Stimulated activated CD4-positive, alpha-beta T cell treated with anti-CD3 and anti-CD28 coated beads, Interleukin-2, amount 100 ng/mL, for 48 hours (primary cell): Measurements from ENCODE around the gene HHLA2.
"Not testable (repeated sequence)": the region's sequence is repeated elsewhere in the genome, so short reads cannot be mapped to it uniquely, and the experiment has no call there.

Experiments used
- DNase-seq, 2 donors: peaks; one replicate each; pipeline ENCODE4 v3.0.0-alpha.2; 2020

The HHLA2 gene

GRCh38 chr3:108296239-108296638 lies at the start of gene HHLA2:
Gene HHLA2, plus strand, starts transcription at chr3:108296548. Its CDS starts 55,266 bp downstream, at chr3:108351814.
- peak in 1 of 2 donors; percentile 26 for DNase-seq

DNA sequence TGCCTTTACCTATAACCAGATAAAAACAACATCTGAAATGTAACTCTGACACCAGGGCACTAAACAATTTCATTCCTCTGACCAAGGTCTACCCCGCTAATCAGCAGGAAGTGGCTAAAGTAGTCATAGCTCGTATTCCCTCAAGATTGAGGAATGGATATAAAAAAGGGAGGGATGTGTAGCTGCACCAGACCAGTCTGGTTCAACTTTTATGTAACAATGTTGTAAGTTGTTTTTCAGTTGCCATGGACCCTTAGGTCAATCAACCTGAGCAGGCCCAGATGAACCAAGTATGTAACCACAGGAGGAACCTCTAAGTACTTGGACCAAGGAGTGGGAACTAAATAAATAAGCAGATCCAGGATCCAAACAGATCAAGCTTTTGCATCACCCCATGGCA lies 45.7 kb upstream of the HHLA2 start:
- DNase-seq = no peak

DNA sequence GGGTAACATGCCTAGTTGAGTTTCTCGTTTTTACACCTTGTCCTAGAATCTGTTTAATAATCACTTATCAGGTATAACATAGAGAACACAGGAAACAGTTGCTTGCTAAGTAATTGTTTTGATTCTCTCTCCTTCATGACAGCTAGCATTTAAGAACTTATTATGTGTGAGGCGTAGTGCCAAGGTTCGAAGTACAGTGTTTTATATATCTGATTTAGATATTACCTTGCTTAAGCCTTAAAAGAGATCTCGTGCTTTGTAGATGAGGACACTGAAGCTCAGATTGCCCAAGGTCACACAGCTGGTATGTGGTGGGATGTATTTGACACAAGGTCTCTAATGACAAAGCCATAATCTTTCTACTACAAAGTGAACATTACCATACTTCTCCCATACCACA lies 45.1 kb upstream of the HHLA2 start:
- no peak for DNase-seq

DNA sequence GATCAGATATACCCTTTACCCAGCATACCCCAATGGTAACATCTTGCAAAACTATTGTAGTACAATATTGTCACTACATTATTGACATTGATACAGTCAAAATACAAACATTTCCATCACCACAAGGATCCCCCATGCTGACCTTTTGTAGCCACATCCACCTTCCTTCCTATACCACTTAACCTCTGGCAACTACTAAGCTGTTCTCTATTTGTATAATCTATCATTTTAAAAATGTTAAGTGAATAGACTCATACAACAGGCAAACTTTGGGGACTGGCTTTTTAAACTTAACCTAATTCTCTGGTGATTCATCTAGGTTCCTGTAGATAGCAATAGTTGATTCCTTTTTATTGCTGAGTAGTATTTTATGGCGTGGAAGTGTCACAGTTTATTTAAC lies 44.5 kb upstream of the HHLA2 start:
- DNase-seq = no peak

DNA sequence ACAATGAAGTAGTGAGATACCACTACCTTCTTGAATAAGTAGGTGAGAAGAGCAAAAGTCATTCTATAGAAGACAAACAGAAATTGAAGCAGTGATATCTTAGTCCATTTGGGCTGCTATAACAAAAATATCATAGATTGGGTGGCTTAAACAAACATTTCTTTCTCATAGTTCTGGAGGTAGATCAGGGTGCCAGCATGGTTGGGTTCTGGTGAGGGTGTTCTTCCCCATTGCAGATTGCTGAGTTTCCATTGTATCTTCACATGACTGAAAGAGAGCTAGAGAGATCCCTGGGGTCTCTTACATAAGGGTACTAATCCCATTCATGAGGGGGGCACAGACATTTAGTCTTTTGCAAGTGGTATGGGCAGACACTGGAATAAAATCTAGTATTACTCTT lies 41.2 kb upstream of the HHLA2 start:
- no peak for DNase-seq

DNA sequence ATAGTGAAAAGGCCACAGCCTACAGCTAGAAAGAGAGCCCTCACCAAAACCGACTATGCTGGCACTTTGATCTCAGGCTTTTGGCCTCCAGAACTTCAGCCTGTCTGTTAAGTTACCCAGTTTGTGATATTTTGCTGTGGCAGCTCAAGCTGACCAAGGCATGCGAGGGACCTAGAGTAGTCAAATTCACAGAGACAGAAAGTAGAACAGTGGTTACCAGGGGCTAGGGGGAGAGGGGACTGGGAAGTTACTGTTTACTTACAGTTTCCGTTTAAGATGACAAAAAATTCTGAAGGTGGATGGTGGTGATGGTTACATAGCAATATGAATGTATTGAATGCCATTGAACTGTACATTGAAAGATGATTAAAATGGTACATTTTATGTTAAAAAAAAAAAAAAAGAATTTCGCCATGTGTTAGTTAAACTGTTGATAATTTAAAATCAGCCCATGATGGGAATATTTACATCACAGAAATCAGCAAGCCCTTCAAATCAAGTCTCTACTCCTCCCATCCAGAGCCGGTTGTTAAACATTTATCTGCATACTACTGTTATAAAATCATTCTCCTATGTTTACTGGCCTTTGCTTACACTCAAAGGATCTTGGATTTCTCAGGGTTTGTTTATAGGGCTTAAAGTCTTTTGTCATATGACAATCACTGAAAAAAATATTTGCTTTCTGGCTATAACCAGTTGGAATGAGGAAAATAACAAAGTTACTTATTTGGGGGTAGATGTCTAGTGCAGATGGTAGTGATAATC lies 31.6 kb upstream of the HHLA2 start:
- DNase-seq = not testable (repeated sequence)

GRCh38 chr3:108268235-108268634 lies 28.1 kb upstream of the HHLA2 start:
- not testable (repeated sequence) for DNase-seq

DNA sequence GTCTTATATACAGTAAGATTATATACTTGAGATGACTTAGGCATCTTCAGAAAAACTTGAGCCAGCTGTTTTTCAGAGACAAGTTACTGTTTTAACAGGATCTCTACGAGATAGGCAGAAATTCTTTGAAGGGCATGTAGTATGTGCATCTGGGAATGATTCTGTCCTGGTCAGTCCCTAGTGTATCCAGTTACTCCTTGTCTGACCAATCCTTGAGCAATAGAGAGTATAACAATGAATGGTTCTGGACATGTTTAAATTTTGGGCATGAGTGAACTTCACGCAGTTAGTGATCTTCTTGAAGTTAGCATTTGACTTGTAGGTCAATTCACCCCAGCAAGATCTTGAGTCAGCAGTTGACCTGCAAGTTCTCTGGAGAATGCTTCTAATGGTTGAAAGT lies 24.7 kb upstream of the HHLA2 start:
- no peak for DNase-seq

- not testable (repeated sequence) for DNase-seq
Observed at GRCh38 chr3:108279066-108279465, 17.3 kb upstream of the HHLA2 start.

DNA sequence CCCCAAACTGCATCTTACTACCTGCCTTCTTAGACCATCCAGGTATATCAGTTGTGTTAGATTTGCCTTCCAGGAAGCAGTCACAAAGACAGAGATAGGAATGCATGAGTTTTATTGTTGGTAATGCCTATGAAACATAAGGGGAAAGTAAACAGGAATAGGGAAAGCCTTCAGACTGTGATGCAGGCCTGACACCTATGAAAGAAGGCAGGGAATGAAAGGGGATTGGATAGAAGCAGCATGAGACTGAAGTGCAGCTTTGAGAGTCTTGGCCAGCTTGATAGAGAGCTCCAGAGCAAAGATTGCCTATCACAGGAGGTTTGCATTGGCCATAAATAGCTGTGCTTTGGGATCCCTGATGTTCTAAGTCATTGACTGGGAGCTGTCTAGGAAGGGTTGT lies 15.9 kb upstream of the HHLA2 start:
- DNase-seq = no peak

DNA sequence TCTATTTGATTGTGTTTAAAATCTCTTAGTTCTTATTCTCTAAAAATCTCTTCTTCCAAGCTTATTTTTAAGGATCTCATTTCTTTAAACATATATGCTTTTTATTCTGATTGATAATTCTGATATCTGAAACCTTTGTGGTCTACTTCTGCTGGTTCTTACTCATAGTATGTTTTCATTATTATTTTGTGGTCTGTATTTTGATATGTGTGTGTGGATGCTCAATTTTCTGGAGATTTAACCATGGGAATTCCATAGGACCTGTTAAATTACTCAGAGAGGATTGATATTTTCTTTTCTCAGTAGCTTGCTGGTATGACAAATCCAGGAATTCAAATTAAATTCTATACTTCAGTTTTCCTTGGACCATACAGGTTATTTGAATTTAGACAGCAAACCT lies 14.7 kb upstream of the HHLA2 start:
- DNase-seq = no peak

GRCh38 chr3:108283006-108283405 lies 13.3 kb upstream of the HHLA2 start:
- DNase-seq = no peak

DNA sequence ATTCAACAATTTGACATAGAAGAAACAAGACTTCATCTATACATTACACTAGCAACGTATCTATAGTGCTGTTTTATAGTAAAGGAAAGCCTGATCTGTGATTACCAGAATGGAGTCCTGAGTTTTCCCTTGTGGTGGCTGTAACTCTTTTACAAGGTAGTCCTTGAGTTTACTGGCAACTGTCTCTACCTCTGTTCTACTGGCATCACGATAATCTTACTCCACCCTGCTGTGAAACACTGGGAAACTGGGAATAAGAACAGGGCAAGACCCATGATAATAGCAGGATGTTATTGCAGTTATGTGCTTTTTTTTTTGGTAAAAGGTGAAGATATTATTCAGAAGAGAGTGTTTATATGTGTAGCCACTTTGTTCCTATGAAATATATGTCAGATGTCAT lies 12.4 kb upstream of the HHLA2 start:
- DNase-seq = no peak

GRCh38 chr3:108285176-108285575 lies 11.2 kb upstream of the HHLA2 start:
- DNase-seq = no peak

- no peak for DNase-seq
Observed at GRCh38 chr3:108287146-108287545, 9.2 kb upstream of the HHLA2 start.

- not testable (repeated sequence) for DNase-seq
Observed at GRCh38 chr3:108288193-108288592, 8.2 kb upstream of the HHLA2 start.

DNA sequence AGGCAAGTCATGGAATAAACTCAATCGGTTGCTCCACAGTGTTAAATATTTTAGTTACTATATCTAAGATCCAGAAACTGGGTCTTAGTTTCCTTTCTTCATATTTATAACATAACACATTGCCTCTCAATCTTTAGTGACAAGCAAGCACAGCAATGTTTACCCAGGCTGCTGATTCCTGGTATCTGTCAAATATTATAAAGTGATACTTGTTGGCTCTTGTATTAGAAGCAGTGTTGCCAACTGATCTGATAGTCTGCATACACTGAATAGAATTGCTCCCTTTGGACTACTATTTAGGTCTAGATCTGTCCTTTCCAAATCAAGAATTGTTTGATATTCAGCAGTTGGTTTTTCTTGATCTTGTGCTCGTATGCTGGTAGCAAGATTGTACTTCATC lies 7.2 kb upstream of the HHLA2 start:
- no peak for DNase-seq

GRCh38 chr3:108292450-108292849 lies 3.9 kb upstream of the HHLA2 start:
- DNase-seq = no peak

DNA sequence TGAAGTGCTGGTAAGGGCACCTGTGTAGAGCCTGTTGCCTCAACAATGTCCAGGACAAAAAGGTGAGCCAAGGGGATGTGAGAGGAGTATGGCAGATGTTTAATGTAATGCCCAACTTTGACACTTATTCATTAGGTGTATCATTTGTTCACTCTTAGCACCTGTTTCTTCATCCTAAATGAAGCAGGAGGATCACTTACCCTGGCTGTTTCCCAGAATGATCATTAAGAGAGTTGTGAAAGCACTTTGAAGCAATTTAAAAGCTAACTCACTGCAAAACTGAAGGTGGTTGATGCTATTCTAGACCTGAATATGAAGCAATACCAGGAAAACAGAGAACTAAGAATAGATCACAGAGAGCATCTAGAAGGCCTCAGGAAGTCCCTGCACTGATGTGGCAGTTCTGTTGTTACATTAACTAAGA lies 3.4 kb upstream of the HHLA2 start:
- no peak for DNase-seq

DNA sequence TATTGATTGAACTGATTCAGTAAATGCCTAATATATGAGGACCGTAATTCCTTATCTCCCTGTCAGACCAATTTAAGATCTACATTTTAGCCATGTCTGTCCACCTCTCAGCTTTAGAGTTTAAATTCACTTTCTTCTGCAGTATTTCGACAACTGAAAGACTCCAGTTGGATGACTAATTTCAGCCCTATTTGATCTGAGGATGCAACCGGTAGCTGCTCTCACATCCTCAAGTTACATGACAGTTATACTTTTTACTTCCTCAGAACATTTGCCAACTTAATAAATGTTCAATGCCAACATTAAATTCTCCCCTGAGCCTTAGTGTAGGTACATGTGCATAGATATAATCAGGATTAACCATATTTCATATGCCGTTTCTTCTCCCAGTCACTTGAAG lies 2.5 kb upstream of the HHLA2 start:
- no peak for DNase-seq

DNA sequence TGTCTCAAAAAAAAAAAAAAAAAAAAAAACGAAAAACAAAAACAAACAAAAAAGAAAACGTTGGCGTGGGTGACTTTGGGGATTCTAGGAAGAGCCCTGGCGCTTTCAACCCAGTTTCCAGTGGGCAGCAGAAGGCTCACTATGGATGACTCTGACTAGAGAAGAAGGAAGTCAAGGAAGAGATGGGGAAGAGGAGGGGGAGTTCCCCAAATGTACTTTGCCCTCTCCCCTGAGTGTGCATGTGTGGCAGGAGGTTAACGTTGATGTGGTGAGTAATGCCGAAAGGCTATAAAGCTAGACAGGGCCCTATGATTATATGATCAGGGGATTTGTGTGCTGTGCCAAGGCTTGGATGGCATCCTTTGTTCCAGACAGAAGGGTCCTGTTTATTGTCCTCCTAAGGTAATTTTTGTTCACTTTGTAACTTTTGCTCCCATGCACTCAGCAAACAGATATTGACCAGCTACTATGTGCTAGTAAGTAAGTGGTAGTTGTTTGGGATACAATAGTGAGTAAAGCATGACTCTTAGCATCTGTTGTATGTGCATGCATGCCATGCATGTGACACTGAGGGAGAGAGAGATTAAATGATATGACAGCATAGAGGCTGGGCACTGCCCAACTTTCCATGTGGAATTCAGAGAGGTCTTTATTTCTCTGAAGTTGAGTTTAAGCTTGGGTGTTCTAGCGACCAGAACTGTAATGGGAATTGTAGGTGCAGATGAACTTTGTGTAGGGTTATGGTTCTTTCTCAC lies 750 bp upstream of the HHLA2 start:
- DNase-seq = no peak

GRCh38 chr3:108297647-108298046 lies 1.3 kb downstream of the HHLA2 start:
- DNase-seq = no peak

DNA sequence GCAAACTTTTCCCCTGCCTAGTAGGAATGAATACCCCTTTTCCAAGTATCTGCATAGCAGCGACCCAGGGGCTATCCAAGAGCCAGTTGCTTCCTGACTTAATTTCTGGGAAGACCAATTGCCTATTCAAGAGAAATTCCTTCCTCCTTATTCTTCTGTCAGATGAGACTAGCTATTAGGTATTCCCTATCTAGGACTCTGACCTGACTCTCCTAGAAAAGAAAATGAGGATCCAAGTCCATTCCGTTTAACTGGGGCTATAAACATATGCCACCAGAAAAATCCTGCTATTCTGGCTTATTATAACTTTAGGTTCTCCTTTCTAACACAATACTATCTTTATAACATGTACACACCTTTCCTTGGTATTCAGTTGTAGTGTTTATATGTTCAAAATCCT lies 1.7 kb downstream of the HHLA2 start:
- no peak for DNase-seq

GRCh38 chr3:108300103-108300849 lies 3.9 kb downstream of the HHLA2 start:
- DNase-seq = no peak
